Activated CD8-positive, alpha-beta memory T cell treated with anti-CD3 and anti-CD28 coated beads, Interleukin-2, amount 50 U/mL, for 48 hours (primary cell): ENCODE results near the gene ASIC4.

ENCODE experiments used
- DNase-seq: peaks from one replicate; pipeline ENCODE4 v3.0.0-alpha.2; 2020

The ASIC4 gene

GRCh38 chr2:219482674-219483405, 31.4 kb upstream of the ASIC4 start:
- DNase-seq, result no peak

DNA sequence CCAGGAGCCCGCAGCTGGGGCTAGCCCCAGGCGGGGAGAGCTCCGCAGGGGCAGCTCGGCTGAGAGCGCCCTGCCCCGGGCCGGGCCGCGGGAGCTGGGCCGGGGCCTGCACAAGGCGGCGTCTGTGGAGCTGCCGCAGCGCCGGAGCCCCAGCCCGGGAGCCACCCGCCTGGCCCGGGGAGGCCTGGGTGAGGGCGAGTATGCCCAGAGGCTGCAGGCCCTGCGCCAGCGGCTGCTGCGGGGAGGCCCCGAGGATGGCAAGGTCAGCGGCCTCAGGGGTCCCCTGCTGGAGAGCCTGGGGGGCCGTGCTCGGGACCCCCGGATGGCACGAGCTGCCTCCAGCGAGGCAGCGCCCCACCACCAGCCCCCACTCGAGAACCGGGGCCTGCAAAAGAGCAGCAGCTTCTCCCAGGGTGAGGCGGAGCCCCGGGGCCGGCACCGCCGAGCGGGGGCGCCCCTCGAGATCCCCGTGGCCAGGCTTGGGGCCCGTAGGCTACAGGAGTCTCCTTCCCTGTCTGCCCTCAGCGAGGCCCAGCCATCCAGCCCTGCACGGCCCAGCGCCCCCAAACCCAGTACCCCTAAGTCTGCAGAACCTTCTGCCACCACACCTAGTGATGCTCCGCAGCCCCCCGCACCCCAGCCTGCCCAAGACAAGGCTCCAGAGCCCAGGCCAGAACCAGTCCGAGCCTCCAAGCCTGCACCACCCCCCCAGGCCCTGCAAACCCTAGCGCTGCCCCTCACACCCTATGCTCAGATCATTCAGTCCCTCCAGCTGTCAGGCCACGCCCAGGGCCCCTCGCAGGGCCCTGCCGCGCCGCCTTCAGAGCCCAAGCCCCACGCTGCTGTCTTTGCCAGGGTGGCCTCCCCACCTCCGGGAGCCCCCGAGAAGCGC, 30.6 kb upstream of the ASIC4 start:
- DNase-seq, result no peak

DNA sequence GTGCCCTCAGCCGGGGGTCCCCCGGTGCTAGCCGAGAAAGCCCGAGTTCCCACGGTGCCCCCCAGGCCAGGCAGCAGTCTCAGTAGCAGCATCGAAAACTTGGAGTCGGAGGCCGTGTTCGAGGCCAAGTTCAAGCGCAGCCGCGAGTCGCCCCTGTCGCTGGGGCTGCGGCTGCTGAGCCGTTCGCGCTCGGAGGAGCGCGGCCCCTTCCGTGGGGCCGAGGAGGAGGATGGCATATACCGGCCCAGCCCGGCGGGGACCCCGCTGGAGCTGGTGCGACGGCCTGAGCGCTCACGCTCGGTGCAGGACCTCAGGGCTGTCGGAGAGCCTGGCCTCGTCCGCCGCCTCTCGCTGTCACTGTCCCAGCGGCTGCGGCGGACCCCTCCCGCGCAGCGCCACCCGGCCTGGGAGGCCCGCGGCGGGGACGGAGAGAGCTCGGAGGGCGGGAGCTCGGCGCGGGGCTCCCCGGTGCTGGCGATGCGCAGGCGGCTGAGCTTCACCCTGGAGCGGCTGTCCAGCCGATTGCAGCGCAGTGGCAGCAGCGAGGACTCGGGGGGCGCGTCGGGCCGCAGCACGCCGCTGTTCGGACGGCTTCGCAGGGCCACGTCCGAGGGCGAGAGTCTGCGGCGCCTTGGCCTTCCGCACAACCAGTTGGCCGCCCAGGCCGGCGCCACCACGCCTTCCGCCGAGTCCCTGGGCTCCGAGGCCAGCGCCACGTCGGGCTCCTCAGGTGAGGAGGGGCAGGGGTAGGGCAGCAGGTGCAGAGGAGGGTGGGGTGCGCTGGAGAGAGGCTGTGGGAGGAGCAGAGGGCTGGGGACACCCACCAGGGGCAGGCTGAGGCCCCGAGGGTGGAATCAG, 29.7 kb upstream of the ASIC4 start:
- DNase-seq, result no peak

- no peak for DNase-seq
These were observed 29.1 kb upstream of the ASIC4 start for GRCh38 chr2:219485201-219485580.

DNA sequence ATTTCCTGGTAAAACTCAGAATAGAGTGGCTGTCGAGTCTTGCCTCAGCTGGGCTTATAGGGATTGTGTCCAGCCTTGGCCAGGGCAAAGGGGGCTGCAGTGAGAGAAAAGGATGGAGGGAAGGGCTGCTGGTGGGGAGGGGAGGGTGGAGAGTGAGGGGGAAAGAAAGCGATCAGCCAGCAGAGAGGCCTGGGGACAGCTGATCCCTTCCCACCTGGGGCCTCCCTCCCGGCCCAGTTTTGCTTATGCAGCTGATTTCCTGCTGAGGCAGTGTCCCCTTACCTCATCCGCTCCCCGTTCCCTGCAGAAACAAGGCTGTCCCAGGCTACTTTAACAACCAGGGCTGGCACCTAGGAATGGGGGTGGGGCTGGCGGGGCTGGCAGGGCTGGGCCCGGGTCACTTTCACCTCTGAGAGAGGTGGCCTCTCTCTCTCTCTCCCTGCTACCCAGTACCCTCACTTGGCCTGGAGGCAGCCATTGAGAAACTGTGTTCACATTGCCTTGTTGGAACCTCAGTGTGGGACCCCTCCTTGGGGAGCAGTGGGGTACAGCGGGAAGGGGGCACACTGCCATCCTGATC, 27.8 kb upstream of the ASIC4 start:
- no peak for DNase-seq

GRCh38 chr2:219488149-219488843, 26.0 kb upstream of the ASIC4 start:
- no peak for DNase-seq

- DNase-seq, result no peak
These were observed 25.5 kb upstream of the ASIC4 start for GRCh38 chr2:219488844-219489194.

DNA sequence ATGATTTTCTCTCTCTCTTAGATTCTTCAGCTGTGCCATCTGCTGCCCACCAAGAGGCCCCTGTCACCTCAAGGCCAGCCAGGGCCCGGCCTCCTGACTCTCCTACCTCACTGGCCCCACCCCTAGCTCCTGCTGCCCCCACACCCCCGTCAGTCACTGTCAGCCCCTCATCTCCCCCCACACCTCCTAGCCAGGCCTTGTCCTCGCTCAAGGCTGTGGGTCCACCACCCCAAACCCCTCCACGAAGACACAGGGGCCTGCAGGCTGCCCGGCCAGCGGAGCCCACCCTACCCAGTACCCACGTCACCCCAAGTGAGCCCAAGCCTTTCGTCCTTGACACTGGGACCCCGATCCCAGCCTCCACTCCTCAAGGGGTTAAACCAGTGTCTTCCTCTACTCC, 25.0 kb upstream of the ASIC4 start:
- no peak for DNase-seq

GRCh38 chr2:219490186-219490585, 24.1 kb upstream of the ASIC4 start:
- no peak for DNase-seq

- no peak for DNase-seq
These were observed 23.6 kb upstream of the ASIC4 start for GRCh38 chr2:219490600-219491130.

DNA sequence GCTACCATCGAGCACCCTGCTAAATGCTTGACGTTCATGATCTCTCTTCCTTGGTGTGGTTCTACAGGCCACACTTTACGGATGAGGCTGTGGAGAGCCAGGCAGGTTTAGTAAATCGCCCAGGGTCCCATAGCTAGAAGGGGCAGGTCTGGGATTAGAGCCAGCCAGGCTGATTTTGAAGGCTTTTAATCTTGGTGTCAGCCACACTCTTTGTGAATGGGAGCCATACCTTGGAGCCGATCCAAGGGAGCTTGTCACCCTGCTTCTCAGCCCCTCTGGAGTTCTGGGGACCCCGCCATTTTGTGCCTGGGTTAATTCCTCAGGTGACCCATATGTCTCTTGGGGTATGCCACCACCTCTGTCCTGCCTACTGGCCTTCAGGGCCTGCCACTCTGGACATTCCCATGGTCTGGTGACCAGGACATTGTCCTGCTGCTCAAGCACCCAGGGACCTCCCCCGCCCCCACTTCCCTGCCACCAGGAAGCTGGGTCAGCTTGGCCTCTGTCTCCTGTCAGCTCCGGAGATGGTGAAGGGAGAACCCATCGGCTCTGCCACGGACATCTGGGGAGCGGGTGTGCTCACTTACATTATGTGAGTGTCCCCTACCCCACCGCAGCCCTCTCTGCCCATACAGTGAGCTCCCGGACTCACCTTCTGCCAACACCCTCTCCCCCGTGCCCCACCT, 22.9 kb upstream of the ASIC4 start:
- no peak for DNase-seq

GRCh38 chr2:219492575-219492974, 21.7 kb upstream of the ASIC4 start:
- no peak for DNase-seq

- DNase-seq, result no peak
These were observed 21.2 kb upstream of the ASIC4 start for GRCh38 chr2:219493086-219493485.

GRCh38 chr2:219494952-219495530, 19.2 kb upstream of the ASIC4 start:
- no peak for DNase-seq

DNA sequence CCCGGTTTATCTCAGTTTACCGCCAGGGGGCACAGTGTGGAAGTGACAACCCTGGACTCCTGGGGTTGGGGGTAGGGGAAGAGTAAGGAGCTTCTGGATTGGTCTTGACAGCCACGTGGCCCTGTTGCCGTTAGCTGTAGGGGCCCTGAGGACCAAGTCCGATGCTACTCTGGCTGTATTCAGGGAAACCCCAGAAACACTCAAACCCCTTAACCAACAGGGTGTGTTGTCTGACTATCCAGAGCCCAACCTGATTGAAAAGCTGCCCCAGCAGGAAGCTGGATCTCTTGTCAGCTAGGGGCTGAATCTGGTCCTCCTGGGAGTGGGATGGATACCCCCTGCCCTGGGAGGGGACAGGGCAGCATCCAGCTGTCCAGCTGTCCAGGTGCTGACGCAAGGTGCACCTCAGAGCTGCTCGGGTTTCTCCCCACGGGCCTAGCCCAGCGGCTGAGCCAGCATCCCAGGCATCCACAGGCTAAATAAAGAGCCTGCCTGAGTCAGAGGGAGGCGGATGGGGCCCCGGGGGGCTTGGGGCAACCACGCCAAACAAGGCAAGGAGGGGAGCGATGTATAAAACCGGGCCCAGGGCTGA, 18.7 kb upstream of the ASIC4 start:
- peak; percentile 78 for DNase-seq

DNA sequence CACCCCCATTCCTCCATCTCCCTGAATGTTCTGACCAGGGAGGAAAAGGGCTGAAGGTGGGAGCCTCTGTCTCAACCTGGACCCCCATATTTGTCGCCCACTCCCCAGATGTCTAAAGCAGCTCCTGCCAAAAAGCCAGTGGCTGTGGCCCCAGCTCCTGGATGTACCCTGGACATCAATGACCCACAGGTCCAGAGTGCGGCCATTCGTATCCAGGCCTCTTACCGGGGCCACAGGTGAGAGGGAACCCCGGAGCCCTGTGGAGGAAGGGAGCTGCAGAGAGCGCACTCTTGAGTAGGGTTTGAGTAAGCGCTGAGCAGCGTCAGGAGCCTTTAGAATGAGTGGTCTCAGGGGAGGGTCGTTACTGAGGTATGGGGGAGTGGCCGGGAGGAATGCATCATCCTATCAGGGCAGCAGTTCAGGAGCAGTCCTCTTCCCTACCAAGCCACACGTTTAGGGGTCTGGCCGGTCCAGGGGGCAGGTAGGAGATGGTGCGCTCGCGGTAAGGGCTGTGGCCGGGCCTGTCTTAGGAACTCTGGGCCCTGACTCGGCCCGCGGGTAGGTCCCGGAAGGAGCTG, 17.9 kb upstream of the ASIC4 start:
- no peak for DNase-seq

DNA sequence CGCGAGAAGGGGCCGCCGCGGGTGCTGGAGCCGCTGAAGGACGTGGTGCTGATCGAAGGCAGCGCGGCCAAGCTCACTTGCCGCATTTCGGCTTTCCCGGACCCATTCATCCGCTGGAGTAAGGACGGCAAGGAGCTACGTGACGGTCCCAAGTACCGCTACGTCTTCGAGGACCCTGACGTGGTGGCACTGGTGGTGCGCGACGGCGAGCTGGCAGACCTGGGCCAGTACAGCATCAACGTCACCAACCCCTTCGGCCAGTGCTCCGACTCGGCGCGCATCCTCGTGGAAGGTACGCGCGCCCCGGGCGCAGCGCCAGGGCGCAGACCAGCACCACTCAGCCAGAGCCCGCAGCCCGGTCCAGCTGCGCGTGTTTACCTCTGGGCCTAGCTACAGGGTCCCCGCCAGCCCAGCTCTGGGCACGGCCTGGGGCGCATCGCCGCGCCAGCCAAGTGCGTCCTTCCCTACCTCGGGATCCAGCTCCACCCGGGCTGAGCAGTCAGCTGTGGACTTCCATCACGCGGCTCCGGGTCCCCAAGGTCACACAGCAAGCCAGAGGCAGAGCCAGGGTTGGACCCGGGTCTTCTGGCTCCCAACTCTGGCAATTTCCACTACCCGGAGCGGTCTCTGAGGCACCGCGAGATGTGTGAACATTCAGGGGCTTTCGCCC, 17.3 kb upstream of the ASIC4 start:
- no peak for DNase-seq

GRCh38 chr2:219497495-219498279, 16.6 kb upstream of the ASIC4 start:
- peak; percentile 67 for DNase-seq
